ENCODE measurements around the gene CHD9. TPM values are rescaled to one million over a fixed set of nuclear protein-coding genes. Genes with fewer than 3 reads are reported as not detected.

Gene CHD9
- total RNA-seq, 4 donors from 2014 or later = 49.2 to 85.7 (median 67.7) TPM

- intact Hi-C loops (cut with DNase I; ENCODE audit: low total_unique reads) = no loop called here
- no peak overlapping the region for H3K4me3 ChIP-seq (ENCODE audit: low read depth, poor library complexity, severe bottlenecking)
- no peak for DNase-seq (ENCODE audit: low spot score in 2 of 2)
- TF ChIP-seq, protein P1, sequence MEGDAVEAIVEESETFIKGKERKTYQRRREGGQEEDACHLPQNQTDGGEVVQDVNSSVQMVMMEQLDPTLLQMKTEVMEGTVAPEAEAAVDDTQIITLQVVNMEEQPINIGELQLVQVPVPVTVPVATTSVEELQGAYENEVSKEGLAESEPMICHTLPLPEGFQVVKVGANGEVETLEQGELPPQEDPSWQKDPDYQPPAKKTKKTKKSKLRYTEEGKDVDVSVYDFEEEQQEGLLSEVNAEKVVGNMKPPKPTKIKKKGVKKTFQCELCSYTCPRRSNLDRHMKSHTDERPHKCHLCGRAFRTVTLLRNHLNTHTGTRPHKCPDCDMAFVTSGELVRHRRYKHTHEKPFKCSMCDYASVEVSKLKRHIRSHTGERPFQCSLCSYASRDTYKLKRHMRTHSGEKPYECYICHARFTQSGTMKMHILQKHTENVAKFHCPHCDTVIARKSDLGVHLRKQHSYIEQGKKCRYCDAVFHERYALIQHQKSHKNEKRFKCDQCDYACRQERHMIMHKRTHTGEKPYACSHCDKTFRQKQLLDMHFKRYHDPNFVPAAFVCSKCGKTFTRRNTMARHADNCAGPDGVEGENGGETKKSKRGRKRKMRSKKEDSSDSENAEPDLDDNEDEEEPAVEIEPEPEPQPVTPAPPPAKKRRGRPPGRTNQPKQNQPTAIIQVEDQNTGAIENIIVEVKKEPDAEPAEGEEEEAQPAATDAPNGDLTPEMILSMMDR (IDR thresholded peaks at IDR 0.05) = no peak
- TF ChIP-seq POLR2A (IDR thresholded peaks at IDR 0.05) = no peak
- 57 to 68% methylated on average over 2 of the region's 2 CpGs for WGBS, 2 donors
Measured at GRCh38 chr16:53092284-53092683, 37.5 kb downstream of the CHD9 start.

DNA sequence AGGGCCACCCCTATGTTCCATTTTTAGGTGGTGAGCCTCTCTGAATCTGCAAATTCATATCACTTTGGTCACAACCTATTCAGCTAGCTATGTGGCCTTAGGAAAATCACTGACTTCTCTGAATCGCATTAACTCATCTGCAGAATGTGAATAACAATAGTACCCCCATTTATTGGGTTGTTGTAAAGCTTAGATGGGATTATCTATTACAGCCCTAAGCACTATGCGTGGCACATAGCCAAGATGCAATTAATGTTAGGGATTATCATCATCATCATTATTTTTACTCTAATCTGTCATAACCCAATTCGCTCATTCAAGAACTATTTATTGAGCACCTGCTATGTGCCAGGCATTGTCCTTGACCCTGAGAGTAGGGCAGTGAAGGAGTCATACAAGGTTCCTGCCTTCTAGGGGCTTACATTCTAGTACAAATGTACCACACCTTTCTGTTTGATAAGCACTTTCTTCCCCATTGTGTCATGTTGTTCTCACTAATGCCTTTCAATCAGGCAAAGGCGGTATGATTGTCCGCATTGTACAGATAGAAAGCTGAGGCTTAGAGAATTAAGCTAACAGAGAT is 38.5 kb downstream of the CHD9 start:
- intact Hi-C loops (cut with DNase I; ENCODE audit: low total_unique reads) = no loop called here
- WGBS, 2 donors = 82 to 88% methylated on average over 5 of the region's 5 CpGs
- DNase-seq (ENCODE audit: low spot score in 2 of 2) = no peak
- TF ChIP-seq, protein P1 (IDR thresholded peaks at IDR 0.05) = no peak
- no peak for TF ChIP-seq POLR2A (IDR thresholded peaks at IDR 0.05)
- H3K4me3 ChIP-seq (ENCODE audit: low read depth, poor library complexity, severe bottlenecking) = no peak overlapping the region

DNA sequence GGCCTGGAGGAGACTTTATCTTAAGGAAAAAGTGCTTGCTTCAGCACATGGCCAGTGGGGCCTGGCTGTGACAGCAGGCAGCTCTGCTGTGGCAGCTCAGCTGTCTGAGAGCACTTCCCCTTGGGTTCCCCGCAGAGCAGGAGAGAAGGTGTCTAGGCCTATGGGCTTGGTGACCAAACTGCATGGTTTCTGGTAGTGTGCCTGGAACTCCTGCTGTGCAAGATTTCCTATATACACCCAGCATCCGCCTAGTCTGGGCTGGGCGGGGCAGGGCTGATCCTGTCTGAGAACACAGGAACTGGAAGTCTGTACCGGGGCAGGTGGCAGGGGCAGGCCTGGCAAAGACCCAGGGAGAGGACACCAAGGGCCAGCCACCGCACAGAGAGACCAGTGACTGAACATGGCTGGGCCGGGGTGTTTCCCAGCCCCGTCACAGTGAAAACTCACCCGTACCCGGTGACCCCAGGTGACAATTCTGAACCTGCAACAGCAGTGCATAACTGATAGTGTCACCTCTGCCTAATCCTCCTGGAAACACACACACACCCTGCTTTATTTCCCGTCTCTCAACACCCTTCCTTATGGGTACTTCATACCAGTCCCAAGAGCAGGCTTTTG is 39.3 kb downstream of the CHD9 start:
- intact Hi-C loops (cut with DNase I; ENCODE audit: low total_unique reads) = no loop called here
- TF ChIP-seq POLR2A (IDR thresholded peaks at IDR 0.05) = no peak
- TF ChIP-seq, protein P1 (IDR thresholded peaks at IDR 0.05) = no peak
- 43 to 54% methylated on average over 9 to 10 of the region's 10 CpGs for WGBS, 2 donors
- DNase-seq (ENCODE audit: low spot score in 2 of 2) = peak; percentile 68 to 92
- no peak overlapping the region for H3K4me3 ChIP-seq (ENCODE audit: low read depth, poor library complexity, severe bottlenecking)

GRCh38 chr16:53097190-53097589 is 42.4 kb downstream of the CHD9 start:
- H3K4me3 ChIP-seq (ENCODE audit: low read depth, poor library complexity, severe bottlenecking) = no peak overlapping the region
- intact Hi-C loops (cut with DNase I; ENCODE audit: low total_unique reads) = no loop called here
- DNase-seq (ENCODE audit: low spot score in 2 of 2) = no peak
- WGBS, 2 donors = 87% methylated on average over 4 of the region's 4 CpGs
- TF ChIP-seq, protein P1 (IDR thresholded peaks at IDR 0.05) = no peak
- TF ChIP-seq POLR2A (IDR thresholded peaks at IDR 0.05) = no peak

DNA sequence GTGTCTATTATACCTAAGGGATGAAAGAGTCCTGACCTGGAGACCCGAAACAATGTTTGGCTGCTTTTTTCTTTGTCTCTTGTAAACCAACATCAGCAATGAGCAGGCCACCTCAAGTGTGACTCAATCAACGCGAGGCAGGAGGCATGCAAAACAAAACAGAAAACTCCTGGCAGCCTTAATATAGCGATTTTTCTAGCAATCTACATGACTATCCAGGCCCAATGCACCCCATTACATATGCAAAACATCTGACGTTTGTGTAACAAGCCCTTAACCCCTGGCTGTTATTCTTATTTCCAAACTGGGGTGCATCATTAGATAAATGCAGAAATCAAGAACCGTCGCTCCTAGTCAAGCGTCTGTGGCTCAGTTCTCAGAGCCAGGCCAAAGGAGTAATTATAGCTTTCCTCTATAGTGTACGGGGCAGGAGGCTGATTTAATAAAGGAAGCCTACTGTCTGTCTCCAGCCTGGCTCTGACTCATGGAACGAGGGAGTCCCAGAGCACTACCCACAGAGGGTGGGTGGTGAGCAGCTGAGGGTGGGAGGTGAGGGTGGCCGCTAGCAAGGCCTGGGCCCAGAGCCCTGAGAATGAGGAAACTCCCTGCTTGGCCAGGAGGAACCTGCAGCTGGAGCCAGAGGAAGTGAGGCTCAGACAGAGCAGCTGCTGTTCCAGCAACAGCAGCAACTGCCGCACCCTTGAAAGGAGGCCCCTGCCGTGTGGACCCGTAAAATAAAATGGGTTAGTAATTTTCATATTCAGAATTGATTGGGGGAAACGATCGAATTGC is 43.9 kb downstream of the CHD9 start:
- intact Hi-C loops (cut with DNase I; ENCODE audit: low total_unique reads) = no loop called here
- WGBS, 2 donors = 7% methylated on average over 16 of the region's 16 CpGs
- DNase-seq (ENCODE audit: low spot score in 2 of 2) = peak; percentile 82 to 96
- TF ChIP-seq POLR2A (IDR thresholded peaks at IDR 0.05) = no peak
- TF ChIP-seq, protein P1 (IDR thresholded peaks at IDR 0.05) = no peak
- H3K4me3 ChIP-seq (ENCODE audit: low read depth, poor library complexity, severe bottlenecking) = no peak overlapping the region
